Loucy (cell line): Measurements from ENCODE around the gene CISD2.
"Not testable (repeated sequence)": the region's sequence is repeated elsewhere in the genome, so short reads cannot be mapped to it uniquely, and the experiment has no call there.

Experiments
- H2AFZ ChIP-seq: fragments of 200-600 bp; sonication (generic); 2 replicates; pipeline ENCODE4 v1.6.0; 2016; ENCODE audit warnings: antibody characterized with exemption, mild to moderate bottlenecking, low read length, moderate library complexity
- H3F3A ChIP-seq: fragments of 200-600 bp; 2 replicates; pipeline ENCODE4 v1.6.0; 2016; ENCODE audit warnings: antibody characterized with exemption, low read depth, mild to moderate bottlenecking
- H3K27me3 ChIP-seq: fragments of 200-600 bp; sonication (generic); 2 replicates; pipeline ENCODE4 v1.6.1; 2014; ENCODE audit warnings: low read length, mild to moderate bottlenecking; ENCODE audit not compliant: insufficient read depth, poor library complexity, severe bottlenecking
- H3K36me3 ChIP-seq: fragments of 200-600 bp; sonication (generic); 2 replicates; pipeline ENCODE4 v1.6.1; 2016; ENCODE audit warnings: low read length; ENCODE audit not compliant: insufficient read depth
- H3K4me1 ChIP-seq: fragments of 200-600 bp; sonication (generic); 2 replicates; pipeline ENCODE4 v1.5.1; 2014; ENCODE audit warnings: low read length, mild to moderate bottlenecking; ENCODE audit not compliant: insufficient read depth, poor library complexity, severe bottlenecking
- H3K4me2 ChIP-seq: fragments of 200-600 bp; sonication (generic); 2 replicates; pipeline ENCODE4 v1.6.0; 2014; ENCODE audit warnings: antibody characterized with exemption, low read length, low read depth, mild to moderate bottlenecking; ENCODE audit not compliant: poor library complexity, severe bottlenecking
- H3K4me3 ChIP-seq: fragments of 200-600 bp; sonication (generic); 2 replicates; pipeline ENCODE4 v1.5.1; 2014; ENCODE audit warnings: low read length, mild to moderate bottlenecking, mixed read lengths; ENCODE audit not compliant: poor library complexity, severe bottlenecking
- H3K79me2 ChIP-seq: fragments of 200-600 bp; sonication (generic); 2 replicates; pipeline ENCODE4 v1.6.1; 2014; ENCODE audit warnings: low read length; ENCODE audit not compliant: insufficient read depth
- H3K9ac ChIP-seq: fragments of 200-600 bp; sonication (generic); 2 replicates; pipeline ENCODE4 v1.6.0; 2014; ENCODE audit warnings: mild to moderate bottlenecking, low read depth, low read length, moderate library complexity; ENCODE audit not compliant: poor library complexity, severe bottlenecking
- H3K9me2 ChIP-seq: fragments of 200-600 bp; sonication (generic); replicated peaks from 2 replicates; pipeline ENCODE4 v1.6.1; 2016; ENCODE audit warnings: low read depth, low read length, mixed read lengths
- H3K9me3 ChIP-seq: fragments of 200-600 bp; sonication (generic); 2 replicates; pipeline ENCODE4 v1.6.1; 2014; ENCODE audit warnings: mild to moderate bottlenecking, antibody characterized with exemption, low read length, low read depth; ENCODE audit not compliant: insufficient read depth
- H4K20me1 ChIP-seq: fragments of 200-600 bp; sonication (generic); 2 replicates; pipeline ENCODE4 v1.6.0; 2014; ENCODE audit warnings: antibody characterized with exemption, low read length, mild to moderate bottlenecking; ENCODE audit not compliant: insufficient read depth, poor library complexity, severe bottlenecking
- EZH2phosphoT487 ChIP-seq: fragments of 200-600 bp; IDR thresholded peaks from 2 replicates; pipeline ENCODE4 v1.6.1; 2018; ENCODE audit warnings: antibody characterized with exemption, mild to moderate bottlenecking, moderate library complexity, borderline replicate concordance
- TF ChIP-seq, protein P1 (sequence below): fragments of 200-600 bp; sonication (generic); conservative IDR thresholded peaks from 2 replicates; pipeline ENCODE4 v1.5.1; 2014; ENCODE audit warnings: mild to moderate bottlenecking, antibody characterized with exemption, low read length

Gene CISD2, protein sequence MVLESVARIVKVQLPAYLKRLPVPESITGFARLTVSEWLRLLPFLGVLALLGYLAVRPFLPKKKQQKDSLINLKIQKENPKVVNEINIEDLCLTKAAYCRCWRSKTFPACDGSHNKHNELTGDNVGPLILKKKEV

DNA sequence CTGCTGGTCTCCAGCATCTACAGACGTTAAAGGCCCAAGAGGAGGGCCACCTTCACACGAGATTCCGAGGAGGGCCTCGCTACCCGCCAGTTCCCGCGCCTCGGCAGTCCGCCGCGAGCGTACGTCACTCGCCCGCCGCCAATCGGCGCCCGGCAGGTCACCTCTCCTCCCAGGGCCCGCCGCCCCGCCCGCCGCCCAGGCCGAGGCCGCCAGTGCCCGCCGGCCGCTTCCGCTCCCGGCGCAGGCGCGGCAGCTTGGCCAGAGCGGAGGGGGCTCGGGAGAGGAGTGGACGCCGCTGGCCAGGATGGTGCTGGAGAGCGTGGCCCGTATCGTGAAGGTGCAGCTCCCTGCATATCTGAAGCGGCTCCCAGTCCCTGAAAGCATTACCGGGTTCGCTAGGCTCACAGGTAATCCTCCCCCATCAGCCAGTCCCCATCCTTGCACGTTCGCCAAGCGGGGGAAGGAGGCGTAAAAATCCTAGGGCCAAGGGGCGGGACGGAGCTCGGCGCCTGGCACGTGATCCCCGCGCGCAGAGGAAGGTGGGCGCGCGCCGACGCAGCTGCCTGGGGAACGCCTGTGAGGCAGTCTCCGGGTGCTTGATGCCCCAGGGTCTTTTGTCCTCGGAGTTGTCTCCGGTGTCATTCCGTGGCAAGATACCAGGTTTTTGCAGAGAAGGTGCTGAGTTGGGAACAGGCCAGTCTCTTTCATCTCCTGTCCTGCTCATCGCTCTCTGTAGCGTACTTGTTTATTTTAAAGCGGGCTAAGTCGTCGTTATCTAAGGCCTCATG lies at the start of gene CISD2:
Gene CISD2, plus strand, starts transcription at position 212 of the 788 bp plus-strand sequence. Its CDS starts 93 bp downstream, at position 305.
- Histone ChIP-seq H3K36me3 (no peaks in the 10 kb centered on the region), H3K9me2 (no peaks in the 10 kb centered on the region), H3K9me3 (no peaks in the 10 kb centered on the region), H2AFZ (peak within 1 kb of the TSS; percentile 85), H3F3A (peaks cover 5% of the 10 kb centered on the region; the same call in 1 of the 2 replicates), H3K4me3 (peak within 1 kb of the TSS; percentile 78), H4K20me1 (peaks cover 49% of the 10 kb centered on the region), H3K79me2 (peaks cover 88% of the 10 kb centered on the region), H3K27me3 (no peaks in the 10 kb centered on the region), H3K9ac (peak within 1 kb of the TSS; percentile 71), H3K4me1 (peaks cover 61% of the 10 kb centered on the region), H3K4me2 (peak within 1 kb of the TSS; percentile 83)
- TF ChIP-seq, protein P1, sequence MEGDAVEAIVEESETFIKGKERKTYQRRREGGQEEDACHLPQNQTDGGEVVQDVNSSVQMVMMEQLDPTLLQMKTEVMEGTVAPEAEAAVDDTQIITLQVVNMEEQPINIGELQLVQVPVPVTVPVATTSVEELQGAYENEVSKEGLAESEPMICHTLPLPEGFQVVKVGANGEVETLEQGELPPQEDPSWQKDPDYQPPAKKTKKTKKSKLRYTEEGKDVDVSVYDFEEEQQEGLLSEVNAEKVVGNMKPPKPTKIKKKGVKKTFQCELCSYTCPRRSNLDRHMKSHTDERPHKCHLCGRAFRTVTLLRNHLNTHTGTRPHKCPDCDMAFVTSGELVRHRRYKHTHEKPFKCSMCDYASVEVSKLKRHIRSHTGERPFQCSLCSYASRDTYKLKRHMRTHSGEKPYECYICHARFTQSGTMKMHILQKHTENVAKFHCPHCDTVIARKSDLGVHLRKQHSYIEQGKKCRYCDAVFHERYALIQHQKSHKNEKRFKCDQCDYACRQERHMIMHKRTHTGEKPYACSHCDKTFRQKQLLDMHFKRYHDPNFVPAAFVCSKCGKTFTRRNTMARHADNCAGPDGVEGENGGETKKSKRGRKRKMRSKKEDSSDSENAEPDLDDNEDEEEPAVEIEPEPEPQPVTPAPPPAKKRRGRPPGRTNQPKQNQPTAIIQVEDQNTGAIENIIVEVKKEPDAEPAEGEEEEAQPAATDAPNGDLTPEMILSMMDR = no peak
- TF ChIP-seq EZH2phosphoT487 = no peak

DNA sequence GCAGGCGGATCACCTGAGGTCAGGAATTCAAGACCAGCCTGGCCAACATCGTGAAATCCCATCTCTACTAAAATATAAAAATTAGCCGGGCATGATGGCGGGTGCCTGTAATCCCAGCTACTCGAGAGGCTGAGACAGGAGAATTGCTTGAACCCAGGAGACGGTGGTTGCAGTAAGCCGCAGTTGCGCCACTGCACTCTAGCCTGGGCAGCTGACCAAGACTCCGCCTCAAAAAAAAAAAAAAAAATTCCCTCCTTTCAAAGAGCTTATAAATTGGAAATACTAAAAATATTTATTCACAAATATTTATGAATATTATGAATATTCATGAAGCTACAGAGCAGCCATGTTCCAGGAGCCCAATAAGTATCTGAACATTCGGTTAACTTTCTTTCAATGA lies 49.7 kb upstream of the CISD2 start:
- peaks cover 62% of the 10 kb centered on the region for H3K36me3 ChIP-seq
- not testable (repeated sequence) for H3K9ac ChIP-seq, H2AFZ ChIP-seq, H3K27me3 ChIP-seq, H3K9me2 ChIP-seq, H3F3A ChIP-seq, H3K9me3 ChIP-seq
- peak overlapping the region; percentile 98 for H3K4me3 ChIP-seq
- H3K4me2 ChIP-seq = peak overlapping the region; percentile 92
- H3K4me1 ChIP-seq = peaks cover 75% of the 10 kb centered on the region
- peaks cover 100% of the 10 kb centered on the region for H3K79me2 ChIP-seq
- peaks cover 99% of the 10 kb centered on the region for H4K20me1 ChIP-seq

DNA sequence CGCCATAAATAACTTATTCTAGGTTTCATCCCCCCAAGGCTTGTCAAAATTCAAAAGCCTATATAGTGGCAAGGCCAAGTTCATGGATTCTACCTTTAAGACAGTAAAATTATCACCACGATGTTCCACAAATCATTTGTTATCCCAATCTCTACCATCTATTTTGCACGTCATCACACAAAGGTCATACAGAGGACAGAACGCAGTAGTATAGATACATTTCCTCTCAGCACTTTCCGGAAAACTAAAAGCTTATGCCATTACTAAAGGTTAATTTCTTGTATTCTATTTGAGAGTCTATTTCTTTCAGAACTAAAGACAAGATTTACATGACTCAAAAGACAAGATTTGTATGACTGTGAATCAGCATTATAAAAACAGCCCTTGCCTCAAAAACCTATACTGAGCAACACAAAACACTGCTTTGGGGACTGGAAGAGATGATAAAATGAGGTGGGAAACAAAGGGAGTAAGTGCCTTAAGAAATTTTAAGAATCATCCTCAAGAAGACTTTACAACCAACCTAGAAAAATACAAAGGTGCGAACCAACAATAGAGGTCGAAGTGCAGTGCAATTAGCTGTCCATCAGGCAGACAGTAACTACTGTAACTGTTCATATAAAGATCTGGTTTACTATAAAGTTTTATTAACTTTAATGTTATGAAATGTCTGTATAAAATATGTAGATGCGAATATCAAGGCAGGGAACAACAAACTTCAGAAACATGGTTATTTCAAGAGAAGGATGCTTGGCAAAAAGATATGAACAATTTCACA lies 49.0 kb upstream of the CISD2 start:
- H2AFZ ChIP-seq = no peak overlapping the region
- TF ChIP-seq EZH2phosphoT487 = no peak
- TF ChIP-seq, protein P1 = no peak
- peak overlapping the region; percentile 21 for H3K9ac ChIP-seq
- H4K20me1 ChIP-seq = peaks cover 99% of the 10 kb centered on the region
- no peaks in the 10 kb centered on the region for H3F3A ChIP-seq
- peaks cover 100% of the 10 kb centered on the region for H3K79me2 ChIP-seq
- H3K36me3 ChIP-seq = peaks cover 62% of the 10 kb centered on the region
- H3K4me3 ChIP-seq = peak overlapping the region; percentile 98
- no peaks in the 10 kb centered on the region for H3K9me2 ChIP-seq
- no peaks in the 10 kb centered on the region for H3K27me3 ChIP-seq
- peaks cover 81% of the 10 kb centered on the region for H3K4me1 ChIP-seq
- no peaks in the 10 kb centered on the region for H3K9me3 ChIP-seq
- H3K4me2 ChIP-seq = peak overlapping the region; percentile 92
